DMS114 treated with DMSO at 0.1 percent for 48 hours (cell line): ENCODE data around the gene PRRX2.

Experiments used
- DNase-seq: peaks from one replicate; lab custom pipeline; 2025; ENCODE audit not compliant: unreplicated experiment; lab: John Stamatoyannopoulos, UW

Gene PRRX2

GRCh38 chr9:129676975-129677374 is 11.5 kb downstream of the PRRX2 start:
- DNase-seq: no peak

DNA sequence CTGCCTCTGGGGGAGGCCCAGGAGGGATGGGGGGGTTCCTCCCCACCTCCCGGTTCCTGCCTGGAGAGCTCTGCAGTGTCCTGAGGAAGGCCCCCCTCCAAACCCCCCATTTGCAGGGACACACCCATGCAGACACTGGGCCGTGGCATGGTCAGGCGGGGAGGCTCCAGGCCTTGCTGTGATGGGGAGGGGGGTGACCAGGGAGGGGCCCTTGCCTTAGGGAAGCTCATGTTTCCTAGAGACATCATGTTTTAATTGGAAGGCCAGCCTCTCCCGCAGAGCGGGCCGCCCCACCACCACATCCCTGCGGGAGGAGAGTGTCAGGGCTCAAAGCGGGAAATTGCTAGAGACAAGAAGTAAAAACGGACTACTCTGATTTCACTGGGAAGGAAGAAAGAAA is 12.0 kb downstream of the PRRX2 start:
- no peak for DNase-seq

- DNase-seq: no peak
Observed at GRCh38 chr9:129678844-129679243, 13.4 kb downstream of the PRRX2 start.

GRCh38 chr9:129679537-129679936 is 14.1 kb downstream of the PRRX2 start:
- DNase-seq: no peak

DNA sequence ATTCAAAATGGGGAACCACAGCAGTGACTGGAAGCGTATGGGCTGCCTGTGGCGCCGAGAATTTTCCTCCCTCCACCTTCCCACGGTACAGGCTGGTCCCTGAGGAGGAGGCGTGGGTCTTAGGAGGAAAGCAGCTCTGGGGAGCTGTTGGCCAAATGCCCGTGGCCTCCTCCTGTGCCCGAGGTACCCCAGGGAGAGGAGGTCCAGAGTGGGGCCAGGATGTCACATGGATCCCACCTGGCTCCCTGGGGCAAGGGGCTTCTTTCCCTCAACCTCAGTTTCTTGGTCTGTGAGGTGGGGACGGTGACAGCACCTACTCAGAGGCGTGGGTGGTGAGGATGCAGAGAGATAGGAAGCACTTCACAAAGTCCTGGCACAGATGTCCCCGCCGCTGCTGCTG is 16.5 kb downstream of the PRRX2 start:
- no peak for DNase-seq

DNA sequence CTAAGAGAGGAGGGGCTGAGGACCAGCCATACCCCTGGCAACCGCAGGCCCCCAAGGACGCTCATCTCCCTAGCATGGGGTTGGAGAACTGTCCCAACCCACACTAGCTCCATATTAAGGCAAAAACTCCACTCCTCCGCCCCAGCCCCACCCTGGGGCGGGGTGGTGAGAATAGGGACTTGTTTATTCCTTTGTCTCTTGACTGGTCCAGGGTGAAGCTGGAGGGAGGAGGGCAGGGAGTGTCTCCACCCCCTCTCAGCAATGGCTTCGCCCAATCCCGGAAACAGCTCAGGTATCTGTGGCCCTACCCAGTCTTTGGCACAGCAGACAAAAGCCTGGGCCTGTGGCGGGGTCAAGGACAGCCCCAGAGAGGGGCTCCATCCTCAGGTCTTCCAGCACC is 16.9 kb downstream of the PRRX2 start:
- DNase-seq: no peak

- no peak for DNase-seq
Observed at GRCh38 chr9:129685220-129685932, 19.9 kb downstream of the PRRX2 start.

- DNase-seq: no peak
Observed at GRCh38 chr9:129685933-129686259, 20.4 kb downstream of the PRRX2 start.

DNA sequence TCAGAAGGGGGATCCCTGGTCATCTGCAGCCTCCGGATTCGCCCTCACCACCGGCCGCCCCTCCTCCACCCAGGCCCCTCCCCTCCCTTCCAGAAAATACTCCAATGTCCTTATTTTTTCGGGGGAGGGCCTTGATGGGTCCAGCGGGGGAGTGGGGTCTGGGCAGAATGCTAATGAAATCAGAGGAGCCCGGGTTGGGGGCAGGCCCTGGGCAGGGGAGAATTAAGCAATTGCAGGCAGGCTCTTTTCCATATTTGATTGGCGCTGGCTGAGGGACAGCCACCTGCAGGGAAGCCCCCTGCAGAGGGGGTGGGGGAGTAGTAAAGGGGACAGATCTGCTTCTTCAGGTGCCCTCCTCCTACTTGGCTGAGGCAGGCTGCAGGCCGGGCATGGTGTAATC is 21.3 kb downstream of the PRRX2 start:
- DNase-seq: no peak

DNA sequence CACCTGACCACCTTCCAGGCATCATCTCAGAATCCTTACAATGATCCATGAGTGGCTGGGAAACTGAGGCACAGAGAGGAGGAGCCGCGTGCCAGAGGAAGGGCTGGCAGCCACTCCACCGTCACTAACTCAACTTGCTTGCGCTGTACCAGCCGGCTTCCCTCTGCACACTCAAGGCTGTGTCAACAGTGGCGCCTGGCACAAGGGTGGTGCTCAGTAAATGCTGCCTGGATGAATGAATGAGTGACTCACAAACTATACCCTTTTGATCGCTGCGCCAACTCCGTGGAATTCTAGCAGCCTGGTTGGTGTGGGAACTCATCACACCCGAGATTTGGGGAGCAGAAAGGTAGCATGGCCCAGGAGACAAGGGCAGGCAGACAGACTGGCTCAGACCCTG is 21.9 kb downstream of the PRRX2 start:
- DNase-seq: no peak

- no peak for DNase-seq
Observed at GRCh38 chr9:129688285-129689043, 23.0 kb downstream of the PRRX2 start.

DNA sequence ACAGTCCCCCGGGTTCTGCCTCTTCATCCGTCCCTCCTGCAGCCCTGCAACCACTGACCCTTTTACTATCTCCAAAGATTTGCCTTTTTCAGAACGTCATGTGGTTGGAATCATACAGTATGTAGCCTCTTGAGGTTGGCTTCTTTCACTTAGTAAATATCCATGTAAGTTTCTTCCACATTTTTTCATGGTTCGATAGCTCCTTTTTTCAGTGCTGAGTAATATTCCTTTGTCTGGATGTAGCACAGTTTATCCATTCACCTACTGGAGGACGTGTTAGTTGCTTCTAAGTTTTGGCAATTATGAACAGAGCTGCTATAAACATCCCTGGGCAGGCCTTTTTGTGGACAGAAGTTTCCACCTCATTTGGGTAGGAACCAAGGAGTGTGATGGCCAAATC is 27.1 kb downstream of the PRRX2 start:
- no peak for DNase-seq

- DNase-seq: no peak
Observed at GRCh38 chr9:129693741-129694140, 28.3 kb downstream of the PRRX2 start.

DNA sequence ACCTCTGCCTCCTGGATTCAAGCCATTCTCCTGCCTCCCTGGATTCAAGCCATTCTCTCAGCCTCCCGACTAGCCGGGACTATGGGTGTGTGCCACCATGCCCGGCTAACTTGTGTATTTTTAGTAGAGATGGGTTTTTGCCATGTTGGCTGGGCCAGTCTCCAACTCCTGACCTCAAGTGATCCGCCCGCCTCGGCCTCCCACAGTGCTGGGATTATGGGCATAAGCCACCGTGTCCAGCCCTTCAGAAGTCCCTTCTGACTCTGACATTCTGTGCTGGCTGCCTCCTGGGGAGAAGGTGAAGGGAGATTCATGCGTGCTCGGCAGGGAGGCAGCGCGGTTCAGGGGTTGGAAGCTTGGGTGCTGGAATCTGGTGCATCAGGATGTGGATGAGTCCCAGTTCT is 28.8 kb downstream of the PRRX2 start:
- no peak for DNase-seq

GRCh38 chr9:129695870-129696269 is 30.4 kb downstream of the PRRX2 start:
- DNase-seq: no peak

GRCh38 chr9:129696944-129697655 is 31.7 kb downstream of the PRRX2 start:
- no peak for DNase-seq

DNA sequence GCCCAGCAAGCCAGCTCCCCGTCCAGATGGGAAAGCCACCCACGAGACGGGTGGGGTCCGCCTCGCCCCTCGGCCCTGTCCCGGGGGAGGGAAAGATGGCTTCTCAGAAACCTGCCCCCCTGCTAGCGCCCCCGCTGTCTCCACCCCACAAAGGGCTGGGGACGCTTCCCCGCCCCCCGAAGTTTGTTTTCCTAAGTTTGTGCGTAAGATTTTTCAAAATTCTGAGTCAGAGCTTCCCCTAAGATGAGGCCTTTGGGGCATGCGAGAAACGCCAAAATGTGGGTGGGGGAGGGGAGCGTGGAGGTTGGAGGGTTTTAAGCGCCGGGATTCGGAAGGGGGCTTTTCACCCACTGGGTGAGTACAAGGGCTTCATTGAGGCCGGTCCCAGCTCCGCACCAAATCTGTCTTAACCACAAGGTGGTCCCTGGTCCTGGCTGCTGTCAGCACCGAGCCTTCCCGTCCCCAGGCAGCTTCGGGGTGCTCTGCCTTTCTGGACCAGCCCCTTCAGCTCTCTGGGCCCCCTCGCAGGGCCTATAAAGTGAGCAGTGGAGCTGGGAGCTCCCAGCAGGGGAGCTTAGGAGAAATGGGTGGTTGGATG is 32.3 kb downstream of the PRRX2 start:
- DNase-seq: no peak

DNA sequence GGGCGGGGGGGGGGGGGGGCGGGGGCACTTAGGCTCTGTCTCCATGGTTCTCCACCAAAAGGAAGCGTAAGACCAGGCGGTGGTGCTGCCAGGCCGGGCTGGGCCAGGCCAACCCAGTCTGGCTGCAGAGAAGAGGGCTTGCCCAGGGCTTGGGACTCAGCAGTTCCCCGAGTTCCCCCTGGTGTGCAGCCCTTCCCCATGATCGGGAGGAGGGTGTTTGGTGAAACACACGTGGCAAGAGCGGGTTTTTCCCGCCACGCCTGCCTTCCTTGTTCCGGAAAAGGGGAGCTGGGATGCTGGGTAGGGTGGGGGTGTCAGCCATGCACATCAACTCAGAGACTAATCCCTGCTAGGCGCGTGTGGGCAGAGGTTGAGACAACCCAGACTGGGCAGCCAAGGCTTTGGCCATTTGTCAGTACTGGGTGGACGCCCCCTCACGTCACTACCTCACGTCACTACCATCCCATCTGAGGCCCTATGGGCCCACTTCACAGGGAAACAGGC is 32.9 kb downstream of the PRRX2 start:
- DNase-seq: no peak

GRCh38 chr9:129701054-129701453 is 35.6 kb downstream of the PRRX2 start:
- DNase-seq: no peak

DNA sequence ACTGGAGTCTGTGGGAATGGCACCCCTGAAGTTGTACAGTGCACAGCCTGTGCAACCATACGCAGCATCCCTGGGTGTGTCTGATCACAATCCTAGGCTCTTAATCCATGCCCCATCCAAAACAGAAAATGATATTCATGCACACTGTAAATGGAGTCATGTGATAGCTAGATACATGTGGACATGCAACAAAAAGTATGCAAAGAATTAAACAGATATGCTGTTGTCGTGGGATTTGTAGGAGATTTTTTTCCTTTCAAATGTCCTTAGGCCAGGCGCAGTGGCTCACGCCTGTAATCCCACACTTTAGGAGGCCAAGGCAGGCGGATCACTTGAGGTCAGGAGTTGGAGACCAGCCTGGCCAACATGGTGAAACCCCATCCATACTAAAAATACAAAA is 36.1 kb downstream of the PRRX2 start:
- no peak for DNase-seq
